A673 (cell line): ENCODE data around the gene MAPKAPK2. TPM values are rescaled to one million over a fixed set of nuclear protein-coding genes. Genes with fewer than 3 reads are reported as not detected.
"Not testable (repeated sequence)": the region's sequence is repeated elsewhere in the genome, so short reads cannot be mapped to it uniquely, and the experiment has no call there.

Experiments used
- BruUV-seq: library from RNA; stranded (reverse); fragments of 400-500 nt; replicated peaks from 2 replicates; lab custom pipeline; 2021; lab: Mats Ljungman, UMichigan
- CTCF ChIA-PET: fragments of 300-600 bp; sonication (Branson Sonifier 250); formaldehyde crosslinking; loops from one replicate; lab custom pipeline; 2022; ENCODE audit warnings: antibody characterized with exemption; lab: Charles Lee
- POLR2A ChIA-PET: fragments of 300-600 bp; sonication (Branson Sonifier 250); formaldehyde crosslinking; loops from one replicate; lab custom pipeline; 2022; ENCODE audit warnings: antibody characterized with exemption; ENCODE audit not compliant: low non-redundant PET; lab: Charles Lee
- DNase-seq: peaks from one replicate; pipeline ENCODE4 v3.0.0-alpha.2; 2015; ENCODE audit warnings: low spot score
- H3K27ac ChIP-seq: fragments of 200-600 bp; sonication (generic); 2 replicates; pipeline ENCODE4 v1.5.1; 2016; ENCODE audit warnings: mixed run types, low read depth, mild to moderate bottlenecking, mixed read lengths, antibody characterized with exemption, low read length; ENCODE audit not compliant: poor library complexity, severe bottlenecking
- H3K27me3 ChIP-seq: fragments of 200-600 bp; sonication (generic); replicated peaks from 2 replicates; pipeline ENCODE4 v1.6.1; 2017; ENCODE audit warnings: mixed run types, low read depth, mild to moderate bottlenecking, mixed read lengths, antibody characterized with exemption, low read length; ENCODE audit not compliant: insufficient read depth, poor library complexity
- H3K36me3 ChIP-seq: fragments of 200-600 bp; sonication (generic); 2 replicates; pipeline ENCODE4 v1.6.1; 2016; ENCODE audit warnings: mixed run types, mild to moderate bottlenecking, mixed read lengths, antibody characterized with exemption, low read length; ENCODE audit not compliant: insufficient read depth, poor library complexity, severe bottlenecking
- H3K4me1 ChIP-seq: fragments of 200-600 bp; sonication (generic); 2 replicates; pipeline ENCODE4 v1.6.1; 2017; ENCODE audit warnings: mixed run types, mild to moderate bottlenecking, mixed read lengths, antibody characterized with exemption, low read length; ENCODE audit not compliant: insufficient read depth, poor library complexity, severe bottlenecking
- H3K4me3 ChIP-seq: fragments of 200-600 bp; sonication (generic); 2 replicates; pipeline ENCODE4 v1.5.1; 2016; ENCODE audit warnings: low read depth, mixed run types, mild to moderate bottlenecking, mixed read lengths, low read length; ENCODE audit not compliant: poor library complexity, severe bottlenecking
- H3K9me3 ChIP-seq: fragments of 200-600 bp; sonication (generic); 2 replicates; pipeline ENCODE4 v1.6.1; 2016; ENCODE audit warnings: mixed run types, low read depth, mild to moderate bottlenecking, mixed read lengths, antibody characterized with exemption, low read length; ENCODE audit not compliant: poor library complexity, severe bottlenecking
- EZH2 ChIP-seq: fragments of 200-600 bp; sonication (generic); IDR thresholded peaks from 2 replicates; pipeline ENCODE4 v1.6.1; 2017; ENCODE audit warnings: borderline replicate concordance, low read depth, mild to moderate bottlenecking, mixed read lengths, antibody characterized with exemption, low read length; ENCODE audit not compliant: poor library complexity, severe bottlenecking
- intact Hi-C: fragments of 100-400 bp; cut with micrococcal nuclease; formaldehyde crosslinking; loops from one replicate; pipeline ENCODE4 v1.10.0; 2022; ENCODE audit not compliant: unreplicated experiment
- total RNA-seq: library from RNA; stranded (reverse); gene quantifications from 2 replicates; pipeline ENCODE4 v1.2.3, GENCODE V29; 2021
- TF ChIP-seq, protein P1 (sequence below): fragments of 300-800, 200-600 bp; sonication (generic); conservative IDR thresholded peaks from 2 replicates; pipeline ENCODE4 v1.5.1; 2017; ENCODE audit warnings: low read depth, mild to moderate bottlenecking, antibody characterized with exemption, low read length, moderate library complexity, mixed read lengths

MAPKAPK2 gene
- total RNA-seq, 1 experiment from 2014 or later: 39.2 TPM

DNA sequence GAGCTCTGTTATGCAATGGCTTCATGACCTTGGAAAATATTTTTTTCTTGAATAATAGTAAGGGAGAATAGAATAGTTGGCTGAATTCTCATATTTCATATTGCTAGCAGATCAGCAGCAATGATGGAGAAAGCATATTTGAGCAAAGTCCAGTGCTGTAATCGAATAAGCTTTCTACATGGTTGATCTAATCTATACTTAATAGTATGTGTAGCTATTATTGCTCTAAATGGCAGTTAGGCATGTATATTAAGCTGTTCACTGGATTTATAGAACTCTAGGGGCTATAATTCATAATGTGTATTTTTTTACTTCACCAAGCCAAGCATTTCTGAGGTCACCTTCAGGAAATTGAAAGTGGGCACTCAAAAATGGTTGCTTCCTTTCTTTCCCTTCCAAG, 75.9 kb downstream of the MAPKAPK2 start:
- H3K27ac ChIP-seq: no peak overlapping the region
- H3K4me1 ChIP-seq: no peaks in the 10 kb centered on the region
- H3K4me3 ChIP-seq: no peak overlapping the region
- H3K9me3 ChIP-seq: no peaks in the 10 kb centered on the region
- no peak for DNase-seq
- H3K36me3 ChIP-seq: no peaks in the 10 kb centered on the region
- TF ChIP-seq, protein P1, sequence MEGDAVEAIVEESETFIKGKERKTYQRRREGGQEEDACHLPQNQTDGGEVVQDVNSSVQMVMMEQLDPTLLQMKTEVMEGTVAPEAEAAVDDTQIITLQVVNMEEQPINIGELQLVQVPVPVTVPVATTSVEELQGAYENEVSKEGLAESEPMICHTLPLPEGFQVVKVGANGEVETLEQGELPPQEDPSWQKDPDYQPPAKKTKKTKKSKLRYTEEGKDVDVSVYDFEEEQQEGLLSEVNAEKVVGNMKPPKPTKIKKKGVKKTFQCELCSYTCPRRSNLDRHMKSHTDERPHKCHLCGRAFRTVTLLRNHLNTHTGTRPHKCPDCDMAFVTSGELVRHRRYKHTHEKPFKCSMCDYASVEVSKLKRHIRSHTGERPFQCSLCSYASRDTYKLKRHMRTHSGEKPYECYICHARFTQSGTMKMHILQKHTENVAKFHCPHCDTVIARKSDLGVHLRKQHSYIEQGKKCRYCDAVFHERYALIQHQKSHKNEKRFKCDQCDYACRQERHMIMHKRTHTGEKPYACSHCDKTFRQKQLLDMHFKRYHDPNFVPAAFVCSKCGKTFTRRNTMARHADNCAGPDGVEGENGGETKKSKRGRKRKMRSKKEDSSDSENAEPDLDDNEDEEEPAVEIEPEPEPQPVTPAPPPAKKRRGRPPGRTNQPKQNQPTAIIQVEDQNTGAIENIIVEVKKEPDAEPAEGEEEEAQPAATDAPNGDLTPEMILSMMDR: no peak
- TF ChIP-seq EZH2: no peak
- no TSS peak for BruUV-seq
- CTCF ChIA-PET: no interaction called here
- intact Hi-C loops: no loop called here
- peaks cover 4% of the 10 kb centered on the region for H3K27me3 ChIP-seq
- POLR2A ChIA-PET: no interaction called here

DNA sequence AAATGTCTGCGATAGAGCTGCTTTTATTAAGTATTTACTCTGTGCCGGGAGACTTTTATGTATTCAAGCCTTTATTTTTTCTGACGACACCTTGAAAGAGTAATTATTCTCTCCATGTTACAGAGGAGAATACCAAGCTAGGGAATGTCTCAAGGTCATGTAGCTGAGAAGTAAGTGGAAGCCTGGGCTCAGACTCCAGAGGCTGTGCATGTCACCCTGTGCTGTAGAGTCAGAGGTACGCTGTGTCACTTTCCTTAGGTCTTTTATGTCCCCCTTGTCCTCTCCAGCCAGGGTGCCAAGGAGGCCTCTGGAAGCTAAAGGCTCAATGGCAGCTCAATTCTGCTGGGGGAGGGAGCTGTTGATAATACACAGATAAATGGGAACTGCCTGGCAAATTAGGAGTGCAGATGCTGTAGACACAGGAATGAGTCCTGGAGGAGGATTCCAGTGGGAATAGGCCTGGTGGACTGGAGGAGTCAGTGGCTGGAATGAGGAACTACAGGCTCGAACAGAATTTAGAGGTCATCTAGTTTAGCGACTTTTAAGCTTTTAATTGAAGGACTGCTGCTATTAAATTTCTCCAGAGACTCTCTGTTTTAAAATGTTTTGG, 76.6 kb downstream of the MAPKAPK2 start:
- POLR2A ChIA-PET: no interaction called here
- CTCF ChIA-PET: no interaction called here
- Histone ChIP-seq H3K27ac (no peak overlapping the region), H3K4me1 (no peaks in the 10 kb centered on the region), H3K4me3 (no peak overlapping the region), H3K27me3 (peaks cover 4% of the 10 kb centered on the region), H3K36me3 (no peaks in the 10 kb centered on the region), H3K9me3 (no peaks in the 10 kb centered on the region)
- BruUV-seq: no TSS peak
- TF ChIP-seq EZH2: no peak
- TF ChIP-seq, protein P1: no peak
- DNase-seq: no peak
- intact Hi-C loops: no loop called here

DNA sequence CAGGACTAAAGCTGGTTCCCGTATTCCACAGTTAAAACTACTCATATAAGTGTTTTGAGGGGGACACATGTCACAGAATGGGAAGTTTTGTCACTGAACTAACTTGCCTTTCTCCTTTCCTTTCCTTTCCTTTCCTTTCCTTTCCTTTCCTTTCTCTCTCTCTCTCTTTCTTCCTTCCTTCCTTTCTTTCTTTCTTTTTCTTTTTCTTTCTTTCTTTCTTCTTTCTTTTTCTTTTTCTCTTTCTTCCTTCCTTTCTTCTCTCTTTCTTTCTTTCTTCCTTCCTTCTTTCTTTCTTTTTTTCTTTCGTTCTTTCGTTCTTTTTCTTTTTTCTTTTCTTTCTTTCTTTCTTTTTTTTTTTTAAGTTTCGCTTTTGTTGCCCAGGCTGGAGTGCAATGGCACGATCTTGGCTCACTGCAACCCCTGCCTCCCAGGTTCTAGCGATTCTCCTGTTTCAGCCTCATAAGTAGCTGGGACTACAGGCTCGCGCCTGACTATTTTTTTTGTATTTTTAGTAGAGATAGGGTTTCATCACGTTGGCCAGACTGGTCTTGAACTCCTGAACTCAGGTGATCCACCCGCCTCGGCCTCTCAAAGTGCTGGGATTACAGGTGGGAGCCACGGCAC, 78.1 kb downstream of the MAPKAPK2 start:
- intact Hi-C loops, H3K27ac ChIP-seq, H3K36me3 ChIP-seq, POLR2A ChIA-PET, DNase-seq, H3K4me1 ChIP-seq, BruUV-seq, H3K4me3 ChIP-seq, H3K9me3 ChIP-seq, CTCF ChIA-PET, H3K27me3 ChIP-seq: not testable (repeated sequence)

DNA sequence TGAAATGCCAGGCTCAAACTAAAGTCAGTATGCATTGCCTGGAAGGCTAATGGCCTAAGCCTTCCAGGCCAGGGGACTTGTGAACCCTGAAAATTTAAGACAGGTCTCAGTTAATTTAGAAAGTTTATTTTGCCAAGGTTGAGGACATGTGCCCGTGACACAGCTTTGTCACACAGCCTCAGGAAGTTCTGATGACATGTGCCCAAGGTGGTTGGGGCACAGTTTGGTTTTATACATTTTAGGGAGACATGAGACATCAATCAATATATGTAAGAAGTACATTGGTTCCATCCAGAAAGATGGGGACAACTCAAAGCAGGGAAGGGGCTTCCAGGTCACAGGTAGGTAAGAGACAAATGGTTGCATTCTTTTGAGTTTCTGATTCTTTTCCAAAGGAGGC, 81.1 kb downstream of the MAPKAPK2 start:
- CTCF ChIA-PET, H3K27ac ChIP-seq, H3K36me3 ChIP-seq, BruUV-seq, H3K4me1 ChIP-seq, intact Hi-C loops, DNase-seq, H3K27me3 ChIP-seq, H3K4me3 ChIP-seq, H3K9me3 ChIP-seq, POLR2A ChIA-PET: not testable (repeated sequence)
